Hematopoietic multipotent progenitor cell treated with erythropoietin and hydrocortisone succinate and interleukin-3 and kit ligand, for 4 days (in vitro differentiated cells): ENCODE measurements around the gene VPS50.

Experiments
- DNase-seq: peaks from one replicate; pipeline ENCODE4 v3.0.0-alpha.2; 2015

The VPS50 gene

GRCh38 chr7:93231799-93232672 lies at the start of gene VPS50:
TSS of gene VPS50 (plus strand) at chr7:93232366. CDS start at chr7:93232468, 102 bp downstream.
- peak; percentile 99 for DNase-seq

- no peak for DNase-seq
These were observed 46.7 kb upstream of the VPS50 start for GRCh38 chr7:93185303-93186027.

GRCh38 chr7:93188870-93189634 lies 43.1 kb upstream of the VPS50 start:
- DNase-seq = no peak

DNA sequence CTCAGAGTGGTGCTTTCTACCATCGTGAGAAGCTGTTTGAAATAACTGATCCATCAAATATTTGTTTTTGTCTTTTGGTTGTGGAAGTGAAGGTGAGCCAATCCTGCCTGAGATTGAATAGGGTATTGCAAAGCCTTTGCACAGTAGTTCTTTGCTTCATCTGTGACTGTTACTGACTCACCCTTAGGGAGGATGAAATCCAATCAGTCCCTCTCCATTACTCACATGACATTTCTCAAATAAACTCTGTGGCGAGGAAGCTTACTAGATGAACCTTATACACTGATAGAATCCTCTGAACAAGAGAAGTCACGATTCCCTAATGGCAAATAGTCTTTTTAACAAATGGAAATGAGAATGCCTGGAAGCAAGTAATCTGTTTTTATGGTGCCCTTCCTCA lies 37.8 kb upstream of the VPS50 start:
- DNase-seq = no peak

GRCh38 chr7:93196336-93196735 lies 35.8 kb upstream of the VPS50 start:
- DNase-seq = peak; percentile 69

DNA sequence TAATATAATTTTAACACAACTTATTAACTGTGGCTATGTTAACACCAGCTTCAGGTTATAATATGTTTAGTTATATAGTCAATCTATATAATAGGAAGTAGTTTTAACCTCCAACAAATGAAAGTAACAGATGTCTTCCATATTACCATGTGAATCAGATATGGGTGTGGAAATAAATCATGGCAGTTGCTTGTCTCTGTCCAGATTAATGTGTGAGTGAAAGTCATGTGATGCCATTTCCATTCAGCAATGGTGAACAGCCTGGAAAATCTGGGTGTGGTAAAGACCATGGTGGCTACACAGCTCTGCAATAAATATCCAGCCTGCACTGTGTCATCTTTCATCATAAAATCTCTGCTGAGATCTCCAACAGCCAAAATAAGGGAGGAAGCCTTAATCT lies 33.7 kb upstream of the VPS50 start:
- DNase-seq = no peak

DNA sequence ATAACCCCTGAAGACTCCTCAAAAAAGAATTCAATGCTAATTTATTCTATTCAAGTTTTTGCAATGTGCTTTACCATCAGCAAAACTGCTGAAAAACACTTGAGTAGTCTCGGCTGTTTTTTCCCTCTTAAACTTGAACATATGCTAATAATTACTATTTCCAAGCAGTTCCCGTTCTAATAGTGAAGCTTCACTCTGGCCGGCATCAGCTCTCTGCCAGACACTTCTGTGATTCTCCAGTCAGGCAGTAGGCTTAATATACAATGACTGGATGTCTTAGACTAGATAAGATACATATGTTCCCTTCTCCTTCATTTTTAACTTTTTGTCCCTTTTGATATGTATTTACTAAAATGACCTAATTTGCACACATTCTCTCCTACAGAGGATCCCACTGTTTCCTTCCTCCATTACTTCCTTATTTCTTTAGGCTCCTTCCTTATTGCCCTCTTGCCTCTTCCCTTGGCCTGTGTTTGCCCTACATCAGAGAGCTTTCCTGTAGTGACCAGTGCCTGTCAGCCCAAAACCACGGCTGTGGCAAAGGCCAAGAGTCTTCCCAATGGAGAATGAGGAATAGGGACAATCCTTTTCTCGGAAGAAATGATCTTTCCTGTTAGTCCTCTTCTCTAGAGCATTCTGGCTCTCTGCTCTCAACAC lies 29.4 kb upstream of the VPS50 start:
- DNase-seq = no peak

- no peak for DNase-seq
These were observed 28.7 kb upstream of the VPS50 start for GRCh38 chr7:93203496-93203895.

- DNase-seq = no peak
These were observed 27.1 kb upstream of the VPS50 start for GRCh38 chr7:93205046-93205445.

DNA sequence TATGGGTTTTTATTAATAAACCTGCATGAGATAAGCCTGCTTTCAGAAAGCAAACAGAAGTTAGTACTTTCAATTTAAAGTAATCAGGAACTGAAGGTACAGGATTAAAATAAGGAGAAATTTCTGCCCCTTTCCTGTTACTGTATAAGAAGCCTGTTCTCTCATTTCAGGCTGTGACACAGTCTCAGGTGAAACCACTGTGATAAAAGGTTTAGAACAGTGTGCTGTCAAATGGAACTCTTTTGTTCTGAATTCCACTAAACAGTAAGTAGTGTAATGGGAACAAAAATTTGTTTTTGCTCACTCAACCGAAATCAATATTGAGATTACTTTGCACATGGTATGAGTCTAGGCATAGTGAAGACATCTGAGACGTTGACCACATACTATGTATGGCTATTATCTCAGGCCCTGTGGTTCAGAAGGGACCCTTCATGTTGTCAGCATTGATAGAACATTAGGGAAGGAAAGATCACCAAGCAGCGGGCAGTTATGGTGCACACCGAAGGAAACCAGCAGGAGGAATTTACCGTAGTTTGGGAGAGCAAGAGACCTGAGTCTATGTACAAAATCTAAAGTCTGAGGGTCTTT lies 20.8 kb upstream of the VPS50 start:
- DNase-seq = no peak

- no peak for DNase-seq
These were observed 19.3 kb upstream of the VPS50 start for GRCh38 chr7:93212881-93213280.

DNA sequence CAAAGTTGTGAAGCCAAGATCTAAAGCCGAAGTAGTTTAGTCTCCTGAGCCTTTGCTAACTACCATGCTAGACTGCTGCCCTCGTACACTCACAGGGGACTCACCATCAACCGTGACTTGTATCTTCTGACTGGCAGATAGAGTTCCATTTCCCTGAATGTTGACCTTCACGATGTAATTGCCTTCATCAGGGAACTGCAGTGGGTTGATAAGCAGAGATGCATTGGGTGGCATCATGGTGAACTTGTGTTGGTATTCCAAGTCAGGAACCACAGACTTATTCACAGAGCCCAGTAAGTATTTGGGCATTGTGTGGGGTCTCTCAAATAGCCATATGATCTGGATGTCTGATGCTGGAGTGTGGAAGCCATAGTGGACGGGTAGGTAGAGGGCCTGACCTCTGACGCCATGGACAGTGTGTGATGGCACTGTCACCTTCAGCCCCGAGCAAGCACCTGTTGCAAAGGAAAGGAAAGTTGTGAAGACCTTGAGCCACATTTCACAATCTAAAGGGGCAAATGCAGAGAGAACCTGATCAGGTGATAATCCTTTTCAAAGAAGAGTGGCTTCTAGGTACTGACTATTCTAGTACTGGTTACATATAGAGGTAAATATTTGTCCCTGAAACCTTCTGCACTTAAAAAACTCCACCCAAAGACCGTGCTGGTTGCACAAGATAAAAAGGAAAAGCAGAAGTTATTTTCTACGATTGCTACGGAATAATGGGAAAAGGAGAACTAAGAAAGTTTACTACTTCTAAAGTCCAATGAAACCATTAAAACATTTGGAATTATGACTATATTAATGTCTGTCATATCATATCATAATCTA lies 13.0 kb upstream of the VPS50 start:
- DNase-seq = peak; percentile 68

DNA sequence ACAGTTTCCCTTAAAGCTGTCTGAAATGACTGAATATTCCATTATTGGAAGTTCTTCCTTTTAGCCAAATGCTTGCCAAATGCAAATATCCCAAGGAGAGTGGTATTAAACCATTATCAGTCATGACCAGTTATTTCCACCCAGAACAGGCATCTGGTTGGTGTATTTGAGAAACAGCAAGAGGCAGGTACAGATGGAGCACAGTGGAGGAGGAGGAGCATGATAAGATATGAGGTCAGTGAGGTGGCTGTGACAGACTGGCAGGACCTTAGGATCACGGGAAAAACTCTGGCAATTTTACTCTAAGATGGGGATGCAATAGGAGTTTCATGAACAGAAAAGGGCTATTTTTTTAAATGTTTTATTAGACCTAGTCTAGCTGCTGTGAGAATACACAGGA lies 12.3 kb upstream of the VPS50 start:
- peak; percentile 27 for DNase-seq

- DNase-seq = no peak
These were observed 5.9 kb upstream of the VPS50 start, which contains the start of gene HEPACAM2 for GRCh38 chr7:93226310-93226709. TSS of gene HEPACAM2 (minus strand) at chr7:93226469.

GRCh38 chr7:93228302-93228701 lies 3.9 kb upstream of the VPS50 start:
- peak; percentile 90 for DNase-seq

DNA sequence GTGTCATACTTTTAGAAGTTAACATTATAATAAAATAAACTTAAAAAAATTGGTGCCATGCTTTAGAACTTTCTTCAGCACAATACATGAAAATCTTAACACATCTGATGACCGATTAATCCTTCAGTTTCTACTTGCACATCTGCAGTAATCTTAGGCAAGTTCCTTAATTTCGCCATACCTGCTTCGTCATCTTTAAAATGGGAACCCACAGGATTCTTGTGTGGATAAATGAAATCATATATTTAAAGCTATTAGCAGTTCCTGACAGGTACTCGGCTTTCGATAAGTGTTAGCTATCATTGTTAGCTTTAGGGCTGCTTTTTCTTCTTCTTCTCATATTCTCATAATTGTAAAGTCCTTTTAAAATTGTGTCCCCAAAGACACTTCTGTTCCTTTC lies 907 bp upstream of the VPS50 start:
- peak; percentile 38 for DNase-seq

GRCh38 chr7:93232673-93233018 lies 480 bp downstream of the VPS50 start:
- DNase-seq = peak; percentile 56

GRCh38 chr7:93235541-93235940 lies 3.4 kb downstream of the VPS50 start:
- DNase-seq = no peak

DNA sequence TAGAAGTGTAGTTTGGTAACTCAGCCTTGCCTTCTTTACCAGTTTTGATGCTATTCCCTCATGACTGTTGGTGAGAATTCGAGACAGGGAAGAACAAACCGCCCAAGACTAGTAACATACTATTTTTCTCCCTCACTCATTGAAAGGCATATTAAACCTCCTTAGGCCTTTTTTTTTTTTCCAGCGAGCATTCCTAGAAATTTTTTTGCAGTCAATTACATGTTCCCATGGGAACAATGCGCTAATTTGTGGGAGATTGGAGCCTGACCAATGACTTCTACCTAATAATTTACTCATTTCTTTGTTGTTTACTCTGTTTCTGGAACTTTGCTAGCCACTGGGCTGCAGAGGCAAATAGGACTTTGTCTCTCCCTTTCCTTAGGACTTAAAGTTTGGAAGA lies 6.0 kb downstream of the VPS50 start:
- no peak for DNase-seq

GRCh38 chr7:93238748-93239147 lies 6.6 kb downstream of the VPS50 start:
- peak; percentile 75 for DNase-seq

GRCh38 chr7:93239824-93240223 lies 7.7 kb downstream of the VPS50 start:
- no peak for DNase-seq

- DNase-seq = peak; percentile 70
These were observed 9.9 kb downstream of the VPS50 start for GRCh38 chr7:93242106-93242505.
